Thoracic aorta (tissue), 2 donors: Measurements from ENCODE around the gene STIM1. TPM values are rescaled to one million over a fixed set of nuclear protein-coding genes. Genes with fewer than 3 reads are reported as not detected.
"Not testable (repeated sequence)": the region's sequence is repeated elsewhere in the genome, so short reads cannot be mapped to it uniquely, and the experiment has no call there.

ENCODE experiments used
- ATAC-seq: fragments of 150-250 bp; one replicate; pipeline ENCODE4 v1.8.0; 2017; ENCODE audit warnings: low read depth; ENCODE audit not compliant: insufficient number of reproducible peaks, low FRiP score
- DNase-seq: peaks from one replicate; pipeline ENCODE4 v3.0.0-alpha.2; 2020; ENCODE audit warnings: low spot score
- H3K27ac ChIP-seq, 2 donors: fragments of 200-600 bp; sonication (generic); 1 replicate in 1 of 2; 2 replicates in 1 of 2; pipeline ENCODE4 v1.5.1; 2016; ENCODE audit warnings: mild to moderate bottlenecking in 2 of 2, moderate library complexity in 2 of 2
- H3K27me3 ChIP-seq: fragments of 200-600 bp; sonication (generic); replicated peaks from 2 replicates; pipeline ENCODE4 v1.6.0; 2016; ENCODE audit warnings: mild to moderate bottlenecking; ENCODE audit not compliant: insufficient read depth
- H3K36me3 ChIP-seq: fragments of 200-600 bp; sonication (generic); one replicate; pipeline ENCODE4 v1.5.1; 2016
- H3K4me1 ChIP-seq, 2 donors: fragments of 200-600 bp; sonication (generic); 1 replicate in 1 of 2; 2 replicates in 1 of 2; pipeline versions ENCODE4 v1.5.1 to v1.6.0; 2016; ENCODE audit warnings: low read depth in 2 of 2, mild to moderate bottlenecking in 1 of 2; ENCODE audit not compliant: control insufficient read depth in 1 of 2
- H3K4me3 ChIP-seq: fragments of 200-600 bp; sonication (generic); 2 replicates; pipeline ENCODE4 v1.5.1; 2016; ENCODE audit warnings: mild to moderate bottlenecking
- H3K9me3 ChIP-seq: fragments of 200-600 bp; sonication (generic); 2 replicates; pipeline ENCODE4 v1.5.1; 2016
- CTCF ChIP-seq: fragments of 200-600 bp; sonication (generic); IDR thresholded peaks from one replicate; pipeline ENCODE4 v1.5.1; 2019; ENCODE audit warnings: antibody characterized with exemption
- total RNA-seq, 2 donors: library from RNA; depleted of rRNA; stranded (reverse); fragments of >200 nt; gene quantifications; one replicate each; pipeline versions ENCODE4 v1.1.0 to v1.2.3, GENCODE V29; 2016

The STIM1 gene
- total RNA-seq, 2 donors from 2014 or later = 53.8 to 63.0 TPM

GRCh38 chr11:3810446-3810845 lies 45.0 kb upstream of the STIM1 start:
- DNase-seq (no peak), ATAC-seq (no peak)
- TF ChIP-seq CTCF = no peak

GRCh38 chr11:3810951-3811350 lies 44.5 kb upstream of the STIM1 start:
- H3K36me3 ChIP-seq = no peaks in the 10 kb centered on the region
- H3K27ac ChIP-seq = no peak overlapping the region
- no peak overlapping the region for H3K4me3 ChIP-seq
- H3K4me1 ChIP-seq = peaks cover 0 to 9% of the 10 kb centered on the region in 2 donors
- H3K27me3 ChIP-seq = no peaks in the 10 kb centered on the region
- ATAC-seq (no peak), DNase-seq (no peak)
- H3K9me3 ChIP-seq = no peaks in the 10 kb centered on the region
- no peak for TF ChIP-seq CTCF

More at GRCh38 chr11:3810446-3810845, 45.0 kb upstream of the STIM1 start:
- Histone ChIP-seq H3K36me3 (no peaks in the 10 kb centered on the region), H3K4me3 (no peak overlapping the region), H3K4me1 (peaks cover 0 to 9% of the 10 kb centered on the region in 2 donors), H3K27ac (no peak overlapping the region), H3K9me3 (no peaks in the 10 kb centered on the region), H3K27me3 (no peaks in the 10 kb centered on the region)

- not testable (repeated sequence) for ATAC-seq, DNase-seq, H3K9me3 ChIP-seq, H3K27me3 ChIP-seq, H3K36me3 ChIP-seq, H3K4me1 ChIP-seq, H3K27ac ChIP-seq, H3K4me3 ChIP-seq
These were observed 40.6 kb upstream of the STIM1 start for GRCh38 chr11:3814832-3815231.

GRCh38 chr11:3815845-3816244 lies 39.6 kb upstream of the STIM1 start:
- Histone ChIP-seq H3K9me3 (no peaks in the 10 kb centered on the region), H3K4me3 (no peak overlapping the region), H3K27me3 (no peaks in the 10 kb centered on the region), H3K27ac (no peak overlapping the region), H3K36me3 (no peaks in the 10 kb centered on the region), H3K4me1 (no peaks in the 10 kb centered on the region)
- DNase-seq (no peak), ATAC-seq (no peak)
- TF ChIP-seq CTCF = no peak

GRCh38 chr11:3816673-3817072 lies 38.8 kb upstream of the STIM1 start:
- no peak for ATAC-seq

More at GRCh38 chr11:3816673-3817072, 38.8 kb upstream of the STIM1 start:
- H3K36me3 ChIP-seq = no peaks in the 10 kb centered on the region
- H3K9me3 ChIP-seq = no peaks in the 10 kb centered on the region
- no peaks in the 10 kb centered on the region for H3K4me1 ChIP-seq
- H3K27me3 ChIP-seq = no peaks in the 10 kb centered on the region
- no peak overlapping the region for H3K27ac ChIP-seq
- TF ChIP-seq CTCF = no peak
- DNase-seq = no peak
- no peak overlapping the region for H3K4me3 ChIP-seq
